GM12801 (cell line): ENCODE results near the gene AAGAB.

Experiments used
- CTCF ChIP-seq: IDR thresholded peaks from one replicate; pipeline ENCODE4 v1.5.1; 2011; ENCODE audit warnings: control low read depth; ENCODE audit not compliant: insufficient read length; ENCODE audit errors: extremely low read depth

Gene AAGAB

DNA sequence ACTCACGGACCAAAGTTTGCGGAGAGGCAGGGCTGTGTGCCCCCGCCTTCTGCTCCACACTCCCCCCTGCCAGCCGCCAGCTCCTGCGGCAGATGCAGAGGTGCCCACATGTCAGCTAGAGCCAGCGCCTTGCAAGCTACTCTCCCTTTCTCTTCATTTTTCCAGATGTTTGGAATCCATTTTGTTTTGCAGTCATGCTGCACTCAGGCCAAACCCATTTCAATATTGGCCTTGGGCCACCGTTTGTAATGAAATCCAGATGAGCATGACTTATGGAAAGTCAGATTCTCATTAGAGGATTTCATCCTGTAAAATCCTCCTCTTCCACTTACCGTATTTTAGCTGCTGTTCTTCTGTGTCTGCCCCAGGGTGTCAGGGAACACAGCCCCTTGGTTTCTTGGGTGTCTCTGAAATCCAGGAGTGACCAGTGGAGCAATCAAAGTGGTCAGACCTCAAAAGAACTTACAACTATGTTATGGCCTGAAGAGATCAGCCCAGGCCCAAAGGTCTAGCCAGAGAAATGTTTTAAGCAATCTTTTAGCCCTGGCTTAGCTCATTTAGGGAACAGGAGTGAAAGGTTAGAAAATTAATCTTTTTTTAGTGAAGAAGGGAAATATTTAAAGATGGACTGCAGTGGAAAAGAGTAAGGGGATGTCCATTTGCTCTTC, 65.8 kb downstream of the AAGAB start:
- TF ChIP-seq CTCF, result no peak

DNA sequence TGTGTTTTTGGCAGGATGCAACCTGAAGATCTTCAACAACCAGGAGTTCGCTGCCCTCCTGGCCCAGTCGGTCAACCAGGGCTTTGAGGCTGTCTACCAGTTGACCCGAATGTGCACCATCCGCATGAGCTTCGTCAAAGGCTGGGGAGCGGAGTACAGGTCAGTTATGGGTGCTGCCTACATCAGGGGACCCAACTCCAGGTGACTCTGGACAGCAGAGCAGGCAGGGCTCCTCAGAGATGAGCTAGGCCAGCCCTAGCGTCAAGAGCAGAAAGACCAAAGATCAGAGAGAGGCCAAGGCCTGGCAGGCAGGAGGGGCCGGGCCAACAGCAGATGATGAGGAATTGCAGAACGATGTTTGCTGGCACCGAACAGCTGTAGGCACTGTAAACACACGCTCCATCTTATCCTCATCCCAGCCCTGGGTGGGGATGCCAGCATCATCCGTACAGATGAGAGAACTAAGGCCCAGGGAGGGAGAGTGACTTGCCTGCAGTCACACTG, 67.1 kb downstream of the AAGAB start:
- TF ChIP-seq CTCF, result no peak

DNA sequence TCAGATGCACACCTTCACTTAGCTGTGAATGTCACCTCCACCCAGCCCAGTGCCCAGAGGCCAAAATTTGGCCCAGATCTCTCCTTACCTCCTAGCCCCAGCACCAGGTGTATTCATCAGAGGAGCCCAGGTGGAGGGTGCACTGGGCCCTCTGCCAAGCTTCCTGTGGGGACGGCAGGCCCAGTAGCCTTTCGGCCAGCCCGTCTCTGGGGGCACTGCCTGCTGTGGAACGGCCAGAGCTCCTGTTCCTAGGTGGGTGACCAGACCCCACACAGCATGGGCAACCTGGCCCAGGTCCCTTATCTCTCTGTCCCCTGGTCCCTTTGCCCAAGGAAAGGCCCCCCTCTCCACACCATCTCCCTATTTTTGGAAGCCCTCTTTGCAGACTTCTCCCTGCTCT, 67.8 kb downstream of the AAGAB start:
- no peak for TF ChIP-seq CTCF

- TF ChIP-seq CTCF, result no peak
These were observed 68.2 kb downstream of the AAGAB start for GRCh38 chr15:67186226-67186649.

- no peak for TF ChIP-seq CTCF
These were observed 68.7 kb downstream of the AAGAB start for GRCh38 chr15:67185621-67186225.

DNA sequence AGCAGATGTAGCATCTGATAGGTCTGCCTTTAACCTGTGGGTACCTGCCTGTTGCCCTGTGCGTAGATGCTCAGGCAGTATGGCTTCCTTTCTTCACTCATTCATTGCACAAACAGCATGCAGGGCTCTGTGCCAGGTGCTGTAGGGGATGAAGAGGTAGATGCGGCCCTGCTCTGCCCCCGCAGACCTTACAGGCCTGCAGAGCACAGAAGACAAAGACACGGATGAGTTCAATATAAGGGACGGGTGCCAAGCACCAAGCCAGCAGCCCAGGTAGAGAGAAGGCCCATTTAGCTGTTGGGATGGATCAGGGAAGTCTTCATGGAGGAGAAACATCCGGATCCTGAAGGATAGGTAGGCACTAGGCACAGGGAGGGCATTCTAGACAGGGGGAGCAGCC, 69.4 kb downstream of the AAGAB start:
- no peak for TF ChIP-seq CTCF

- no peak for TF ChIP-seq CTCF
These were observed 70.1 kb downstream of the AAGAB start for GRCh38 chr15:67184208-67184925.
